Neutrophil (primary cell): ENCODE data around the gene PLXNA4.

Source experiments
- H3K27ac ChIP-seq: fragments of 200-600 bp; sonication (generic); 2 replicates; pipeline ENCODE4 v1.5.1; 2016; ENCODE audit warnings: mild to moderate bottlenecking, moderate library complexity
- H3K27me3 ChIP-seq: fragments of 200-600 bp; sonication (generic); 2 replicates; pipeline ENCODE4 v1.6.0; 2016; ENCODE audit warnings: mild to moderate bottlenecking
- H3K36me3 ChIP-seq: fragments of 200-600 bp; sonication (generic); 2 replicates; pipeline ENCODE4 v1.5.1; 2017
- H3K4me1 ChIP-seq, 2 experiments: fragments of 200-600 bp in 1 of 2; sonication (generic) in 1 of 2; 1 replicate in 1 of 2; 2 replicates in 1 of 2; pipeline versions ENCODE4 v1.5.1 to v1.6.1; 2013 to 2016; ENCODE audit warnings: low read depth in 1 of 2, low read length in 1 of 2, mild to moderate bottlenecking in 1 of 2, moderate library complexity in 1 of 2; ENCODE audit not compliant: control insufficient read depth in 1 of 2, insufficient read depth in 1 of 2
- H3K4me3 ChIP-seq, 2 experiments: fragments of 200-600 bp in 1 of 2; sonication (generic) in 1 of 2; 1 replicate in 1 of 2; 2 replicates in 1 of 2; pipeline ENCODE4 v1.5.1; 2013 to 2016; ENCODE audit warnings: low read depth in 1 of 2, low read length in 1 of 2, mild to moderate bottlenecking in 1 of 2, moderate library complexity in 1 of 2
- H3K9me3 ChIP-seq: fragments of 200-600 bp; sonication (generic); 2 replicates; pipeline ENCODE4 v1.5.1; 2016
- CTCF ChIP-seq: fragments of 200-600 bp; sonication (generic); IDR thresholded peaks from 2 replicates; pipeline ENCODE4 v1.5.1; 2016; ENCODE audit warnings: antibody characterized with exemption

Gene PLXNA4

GRCh38 chr7:132187869-132188789 is 388.1 kb downstream of the PLXNA4 start:
- H3K9me3 ChIP-seq: peaks cover 7% of the 10 kb centered on the region
- H3K4me3 ChIP-seq: no peak overlapping the region
- TF ChIP-seq CTCF: no peak
- H3K4me1 ChIP-seq: no peaks in the 10 kb centered on the region
- H3K27ac ChIP-seq: no peak overlapping the region
- no peaks in the 10 kb centered on the region for H3K27me3 ChIP-seq
- H3K36me3 ChIP-seq: no peaks in the 10 kb centered on the region

- H3K27me3 ChIP-seq: no peaks in the 10 kb centered on the region
- TF ChIP-seq CTCF: no peak
- no peak overlapping the region for H3K4me3 ChIP-seq
- no peaks in the 10 kb centered on the region for H3K36me3 ChIP-seq
- H3K9me3 ChIP-seq: peaks cover 7% of the 10 kb centered on the region
- no peaks in the 10 kb centered on the region for H3K4me1 ChIP-seq
- no peak overlapping the region for H3K27ac ChIP-seq
Measured at GRCh38 chr7:132187391-132187790, 388.9 kb downstream of the PLXNA4 start.

GRCh38 chr7:132185150-132185549 is 391.1 kb downstream of the PLXNA4 start:
- Histone ChIP-seq H3K4me1 (no peaks in the 10 kb centered on the region), H3K27ac (no peak overlapping the region), H3K4me3 (no peak overlapping the region), H3K36me3 (no peaks in the 10 kb centered on the region), H3K9me3 (peaks cover 7% of the 10 kb centered on the region), H3K27me3 (no peaks in the 10 kb centered on the region)
- no peak for TF ChIP-seq CTCF

- Histone ChIP-seq H3K4me3 (no peak overlapping the region), H3K4me1 (no peaks in the 10 kb centered on the region), H3K36me3 (no peaks in the 10 kb centered on the region), H3K9me3 (peaks cover 7% of the 10 kb centered on the region), H3K27ac (no peak overlapping the region), H3K27me3 (no peaks in the 10 kb centered on the region)
- TF ChIP-seq CTCF: no peak
Measured at GRCh38 chr7:132183781-132184380, 392.4 kb downstream of the PLXNA4 start.

- no peaks in the 10 kb centered on the region for H3K4me1 ChIP-seq
- TF ChIP-seq CTCF: no peak
- H3K36me3 ChIP-seq: no peaks in the 10 kb centered on the region
- peaks cover 7% of the 10 kb centered on the region for H3K9me3 ChIP-seq
- H3K27ac ChIP-seq: no peak overlapping the region
- H3K4me3 ChIP-seq: no peak overlapping the region
- H3K27me3 ChIP-seq: no peaks in the 10 kb centered on the region
Measured at GRCh38 chr7:132182992-132183391, 393.3 kb downstream of the PLXNA4 start.
